ENCODE data around the gene C2CD3. TPM values are rescaled to one million over a fixed set of nuclear protein-coding genes. Genes with fewer than 3 reads are reported as not detected.
A peak's percentile ranks its signal among the peaks of the same experiment; 100 is the strongest.
"Not testable (repeated sequence)": the region's sequence is repeated elsewhere in the genome, so short reads cannot be mapped to it uniquely, and the experiment has no call there.

Gene C2CD3
- total RNA-seq, 1 experiment from 2014 or later, result 7.8 TPM

GRCh38 chr11:73991471-73992006, 179.3 kb downstream of the C2CD3 start:
- H3K9me3 ChIP-seq, result no peaks in the 10 kb centered on the region
- no peaks in the 10 kb centered on the region for H3K36me3 ChIP-seq
- H3K27me3 ChIP-seq, result no peaks in the 10 kb centered on the region
- no peak overlapping the region for H3K4me3 ChIP-seq
- DNase-seq, result no peak

GRCh38 chr11:73990730-73991129, 180.1 kb downstream of the C2CD3 start:
- no peak overlapping the region for H3K4me3 ChIP-seq
- no peaks in the 10 kb centered on the region for H3K36me3 ChIP-seq
- H3K27me3 ChIP-seq, result no peaks in the 10 kb centered on the region
- no peak for DNase-seq
- H3K9me3 ChIP-seq, result no peaks in the 10 kb centered on the region

- no peak overlapping the region for H3K4me3 ChIP-seq
- H3K27me3 ChIP-seq, result no peaks in the 10 kb centered on the region
- H3K36me3 ChIP-seq, result no peaks in the 10 kb centered on the region
- DNase-seq, result no peak
- no peaks in the 10 kb centered on the region for H3K9me3 ChIP-seq
These were observed 181.6 kb downstream of the C2CD3 start for GRCh38 chr11:73989156-73989555.

GRCh38 chr11:73988227-73988626, 182.6 kb downstream of the C2CD3 start:
- H3K27me3 ChIP-seq, result no peaks in the 10 kb centered on the region

GRCh38 chr11:73985661-73986060, 185.1 kb downstream of the C2CD3 start:
- not testable (repeated sequence) for H3K36me3 ChIP-seq, H3K4me3 ChIP-seq, DNase-seq

More at GRCh38 chr11:73988227-73988626, 182.6 kb downstream of the C2CD3 start:
- Histone ChIP-seq H3K36me3 (no peaks in the 10 kb centered on the region), H3K4me3 (no peak overlapping the region), H3K9me3 (no peaks in the 10 kb centered on the region)
- DNase-seq, result no peak

GRCh38 chr11:73983741-73984538, 186.9 kb downstream of the C2CD3 start:
- no peak for DNase-seq
- Histone ChIP-seq H3K4me3 (peak overlapping the region; percentile 59), H3K27me3 (no peaks in the 10 kb centered on the region), H3K9me3 (no peaks in the 10 kb centered on the region), H3K36me3 (no peaks in the 10 kb centered on the region; the same call in 1 of the 2 replicates)

More at GRCh38 chr11:73985661-73986060, 185.1 kb downstream of the C2CD3 start:
- not testable (repeated sequence) for H3K9me3 ChIP-seq, H3K27me3 ChIP-seq

- no peaks in the 10 kb centered on the region for H3K9me3 ChIP-seq
- H3K4me3 ChIP-seq, result peak overlapping the region; percentile 59
- DNase-seq, result peak; percentile 98
- H3K27me3 ChIP-seq, result no peaks in the 10 kb centered on the region
- H3K36me3 ChIP-seq, result no peaks in the 10 kb centered on the region; the same call in 1 of the 2 replicates
These were observed 187.6 kb downstream of the C2CD3 start for GRCh38 chr11:73982990-73983740.

GRCh38 chr11:73982595-73982989, 188.2 kb downstream of the C2CD3 start, which contains the start of gene UCP2:
Gene UCP2 (minus strand): TSS chr11:73982843. CDS start chr11:73978378, 4,465 bp downstream.
- peak; percentile 90 for DNase-seq
- Histone ChIP-seq H3K36me3 (no peaks in the 10 kb centered on the region; the same call in none of the 2 replicates), H3K27me3 (no peaks in the 10 kb centered on the region), H3K9me3 (no peaks in the 10 kb centered on the region), H3K4me3 (peak within 1 kb of the TSS; percentile 59)

- H3K9me3 ChIP-seq, result no peaks in the 10 kb centered on the region
- H3K36me3 ChIP-seq, result no peaks in the 10 kb centered on the region; the same call in none of the 2 replicates
- no peak for DNase-seq
- H3K27me3 ChIP-seq, result no peaks in the 10 kb centered on the region
- no peak overlapping the region for H3K4me3 ChIP-seq
These were observed 189.6 kb downstream of the C2CD3 start for GRCh38 chr11:73981051-73981805.

- H3K4me3 ChIP-seq, result no peak overlapping the region
- no peaks in the 10 kb centered on the region; the same call in none of the 2 replicates for H3K36me3 ChIP-seq
- no peak for DNase-seq
- no peaks in the 10 kb centered on the region for H3K9me3 ChIP-seq
- H3K27me3 ChIP-seq, result no peaks in the 10 kb centered on the region
These were observed 190.5 kb downstream of the C2CD3 start for GRCh38 chr11:73980001-73980961.

- Histone ChIP-seq H3K9me3 (no peaks in the 10 kb centered on the region), H3K27me3 (no peaks in the 10 kb centered on the region), H3K4me3 (no peak overlapping the region), H3K36me3 (no peaks in the 10 kb centered on the region; the same call in none of the 2 replicates)
- no peak for DNase-seq
These were observed 192.2 kb downstream of the C2CD3 start for GRCh38 chr11:73978576-73979086.

- H3K27me3 ChIP-seq, result no peaks in the 10 kb centered on the region
- no peak for DNase-seq
- H3K9me3 ChIP-seq, result no peaks in the 10 kb centered on the region
- no peak overlapping the region for H3K4me3 ChIP-seq
- no peaks in the 10 kb centered on the region; the same call in none of the 2 replicates for H3K36me3 ChIP-seq
These were observed 192.8 kb downstream of the C2CD3 start for GRCh38 chr11:73977856-73978519.

GRCh38 chr11:73976451-73977151, 194.2 kb downstream of the C2CD3 start:
- Histone ChIP-seq H3K36me3 (no peaks in the 10 kb centered on the region; the same call in none of the 2 replicates), H3K27me3 (no peaks in the 10 kb centered on the region), H3K4me3 (no peak overlapping the region), H3K9me3 (no peaks in the 10 kb centered on the region)
- no peak for DNase-seq

- Histone ChIP-seq H3K27me3 (no peaks in the 10 kb centered on the region), H3K9me3 (no peaks in the 10 kb centered on the region), H3K36me3 (no peaks in the 10 kb centered on the region; the same call in 1 of the 2 replicates), H3K4me3 (no peak overlapping the region)
- no peak for DNase-seq
These were observed 195.4 kb downstream of the C2CD3 start for GRCh38 chr11:73975479-73975757.

Data from MG63 (cell line).